GM12874 (cell line): ENCODE data around the gene DPH6.

ENCODE experiments used
- TF ChIP-seq, protein P1 (sequence below): IDR thresholded peaks from 2 replicates; pipeline ENCODE4 v1.5.1; 2011; ENCODE audit warnings: low read depth, mild to moderate bottlenecking, control low read depth, low read length, moderate library complexity; ENCODE audit not compliant: insufficient read depth

DPH6 gene

DNA sequence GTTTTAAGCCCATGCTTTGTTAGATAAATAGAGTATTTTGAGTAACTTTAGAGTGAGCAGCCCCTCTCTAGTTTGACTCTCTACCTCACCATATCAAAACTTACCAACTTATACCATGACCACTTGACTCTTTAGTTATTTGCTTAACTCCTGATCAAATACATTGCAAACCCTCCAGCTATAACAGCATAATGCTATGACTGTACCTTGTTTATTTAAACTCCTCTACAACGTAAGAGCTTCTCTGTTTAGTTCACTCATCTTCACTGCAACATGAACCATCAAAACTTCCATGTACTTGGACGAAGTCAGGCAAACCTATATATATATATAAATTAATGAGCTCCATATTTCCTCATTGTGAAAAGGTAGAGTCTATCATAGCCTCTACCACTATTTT is 218.2 kb downstream of the DPH6 start:
- TF ChIP-seq, protein P1, sequence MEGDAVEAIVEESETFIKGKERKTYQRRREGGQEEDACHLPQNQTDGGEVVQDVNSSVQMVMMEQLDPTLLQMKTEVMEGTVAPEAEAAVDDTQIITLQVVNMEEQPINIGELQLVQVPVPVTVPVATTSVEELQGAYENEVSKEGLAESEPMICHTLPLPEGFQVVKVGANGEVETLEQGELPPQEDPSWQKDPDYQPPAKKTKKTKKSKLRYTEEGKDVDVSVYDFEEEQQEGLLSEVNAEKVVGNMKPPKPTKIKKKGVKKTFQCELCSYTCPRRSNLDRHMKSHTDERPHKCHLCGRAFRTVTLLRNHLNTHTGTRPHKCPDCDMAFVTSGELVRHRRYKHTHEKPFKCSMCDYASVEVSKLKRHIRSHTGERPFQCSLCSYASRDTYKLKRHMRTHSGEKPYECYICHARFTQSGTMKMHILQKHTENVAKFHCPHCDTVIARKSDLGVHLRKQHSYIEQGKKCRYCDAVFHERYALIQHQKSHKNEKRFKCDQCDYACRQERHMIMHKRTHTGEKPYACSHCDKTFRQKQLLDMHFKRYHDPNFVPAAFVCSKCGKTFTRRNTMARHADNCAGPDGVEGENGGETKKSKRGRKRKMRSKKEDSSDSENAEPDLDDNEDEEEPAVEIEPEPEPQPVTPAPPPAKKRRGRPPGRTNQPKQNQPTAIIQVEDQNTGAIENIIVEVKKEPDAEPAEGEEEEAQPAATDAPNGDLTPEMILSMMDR = no peak

DNA sequence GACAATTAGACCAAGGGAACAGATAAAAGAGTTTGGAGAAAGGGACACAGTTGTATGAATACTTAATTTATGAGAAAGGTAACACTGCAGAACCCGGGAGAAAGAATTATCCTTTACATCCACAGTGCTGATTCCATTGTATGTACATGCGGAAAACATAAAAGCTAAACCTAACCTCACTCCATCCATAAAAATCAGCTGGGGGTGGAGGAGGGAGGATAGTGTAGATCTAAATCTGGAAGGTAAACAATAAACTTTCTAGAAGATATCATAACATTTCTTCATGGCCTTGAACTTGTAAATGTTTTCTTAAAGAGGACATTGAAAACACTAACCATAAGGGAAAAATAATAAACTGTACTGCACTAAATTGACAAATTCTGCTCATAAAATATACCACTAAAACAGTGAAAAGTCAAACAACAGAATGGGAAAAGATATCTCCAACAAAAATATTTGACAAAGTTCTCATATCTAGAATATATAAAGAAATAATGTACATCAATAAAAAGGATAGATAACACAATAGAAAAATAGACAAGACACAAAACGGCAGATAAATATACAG is 220.5 kb downstream of the DPH6 start:
- TF ChIP-seq, protein P1 = no peak

DNA sequence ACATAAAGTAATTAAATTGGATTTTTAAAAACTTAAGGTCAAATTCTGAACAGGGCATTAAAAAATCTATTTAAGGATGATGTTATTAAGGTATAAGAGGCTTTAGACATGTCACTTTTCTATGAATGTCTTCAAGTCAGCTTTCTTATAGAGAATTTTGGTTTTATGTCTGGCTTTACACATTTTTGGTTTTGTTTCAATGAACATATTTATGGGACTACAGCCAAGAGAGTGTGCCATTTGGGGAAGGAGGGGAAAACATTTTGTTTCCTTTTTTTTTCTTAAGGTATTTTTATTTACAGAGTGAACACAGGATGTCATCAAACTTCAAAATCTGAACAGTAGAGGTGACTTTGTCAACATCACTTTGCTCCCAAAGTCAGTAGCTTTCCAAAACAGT is 222.8 kb downstream of the DPH6 start:
- TF ChIP-seq, protein P1 = no peak

DNA sequence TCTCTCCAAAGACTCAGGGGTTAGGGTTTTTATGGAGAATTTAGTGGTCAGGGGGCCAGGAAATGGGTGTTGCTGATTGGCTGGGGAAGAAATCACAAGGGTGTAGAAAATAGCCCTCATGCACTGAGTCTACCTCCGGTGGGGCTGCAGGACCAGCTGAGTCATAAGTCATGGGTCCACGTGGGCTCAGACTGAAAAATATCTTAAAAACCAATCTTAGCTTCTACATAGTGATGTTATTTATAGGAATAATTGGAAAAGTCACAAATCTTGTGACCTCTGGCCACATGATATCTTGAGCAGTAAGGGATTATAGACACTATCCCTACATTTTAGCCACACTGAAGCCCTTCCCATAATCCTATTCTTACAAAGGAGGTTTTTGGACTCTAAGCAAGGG is 224.0 kb downstream of the DPH6 start:
- TF ChIP-seq, protein P1 = no peak

DNA sequence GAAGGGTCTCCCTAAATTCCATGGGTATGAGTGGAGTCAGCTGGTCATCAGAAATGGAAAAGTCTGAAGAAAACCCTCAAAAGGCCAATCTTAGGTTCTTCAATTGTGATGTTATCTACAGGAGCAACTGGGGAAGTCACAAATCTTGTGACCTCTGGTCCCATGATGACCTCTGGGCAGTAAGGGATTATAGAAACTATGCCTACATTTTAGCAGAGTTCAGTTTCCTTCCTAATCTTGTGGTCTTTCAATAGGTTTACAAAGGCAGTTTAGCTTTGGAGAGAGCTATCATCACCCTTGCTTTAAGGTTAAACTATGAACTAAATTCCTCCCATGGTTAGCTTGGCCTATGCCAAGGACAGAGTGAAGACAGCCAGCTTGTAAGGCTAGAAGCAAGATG is 225.1 kb downstream of the DPH6 start:
- TF ChIP-seq, protein P1 = no peak
